Neuronal stem cell (in vitro differentiated cells): ENCODE results near the gene NSRP1.

ENCODE experiments used
- DNase-seq: peaks from one replicate; pipeline ENCODE4 v3.0.0-alpha.2; 2013; ENCODE audit warnings: low spot score
- H2AFZ ChIP-seq: one replicate; pipeline ENCODE4 v1.6.1; 2013; ENCODE audit warnings: mild to moderate bottlenecking, low read length, inconsistent platforms
- H2AK5ac ChIP-seq: 2 replicates; pipeline ENCODE4 v1.6.1; 2013; ENCODE audit warnings: low read depth, mild to moderate bottlenecking, inconsistent platforms, low read length, moderate library complexity, mixed read lengths
- H2BK120ac ChIP-seq: 2 replicates; pipeline ENCODE4 v1.6.1; 2013; ENCODE audit warnings: low read depth, mild to moderate bottlenecking, inconsistent platforms, low read length, moderate library complexity, mixed read lengths
- H2BK12ac ChIP-seq: one replicate; pipeline ENCODE4 v1.6.1; 2013; ENCODE audit warnings: low read length, inconsistent platforms
- H2BK15ac ChIP-seq: 2 replicates; pipeline ENCODE4 v1.6.1; 2013; ENCODE audit warnings: mild to moderate bottlenecking, low read length, inconsistent platforms, mixed read lengths
- H2BK5ac ChIP-seq: one replicate; pipeline ENCODE4 v1.6.1; 2013; ENCODE audit warnings: inconsistent platforms, mild to moderate bottlenecking, low read length, moderate library complexity
- H3K14ac ChIP-seq: one replicate; pipeline ENCODE4 v1.6.1; 2013; ENCODE audit warnings: low read length, inconsistent platforms
- H3K18ac ChIP-seq: 2 replicates; pipeline ENCODE4 v1.6.1; 2013; ENCODE audit warnings: low read length, inconsistent platforms
- H3K23ac ChIP-seq: 2 replicates; pipeline ENCODE4 v1.6.1; 2013; ENCODE audit warnings: low read depth, mild to moderate bottlenecking, mixed read lengths, low read length, inconsistent platforms; ENCODE audit not compliant: poor library complexity
- H3K27ac ChIP-seq: replicated peaks from 3 replicates; pipeline ENCODE4 v1.5.1; 2013; ENCODE audit warnings: low read length, inconsistent platforms
- H3K27me3 ChIP-seq, 3 experiments: 2 replicates each; pipeline ENCODE4 v1.6.1; 2013; ENCODE audit warnings: low read length in 3 of 3, mild to moderate bottlenecking in 2 of 3, inconsistent platforms in 1 of 3, low read depth in 1 of 3, mixed read lengths in 1 of 3, moderate library complexity in 1 of 3; ENCODE audit not compliant: control insufficient read depth in 3 of 3, insufficient read depth in 3 of 3
- H3K36me3 ChIP-seq, 2 donors: replicated peaks in 1 of 2; 2 replicates each; pipeline ENCODE4 v1.6.1; 2013; ENCODE audit warnings: low read length in 2 of 2; ENCODE audit not compliant: control insufficient read depth in 2 of 2, insufficient read depth in 2 of 2
- H3K4ac ChIP-seq: 2 replicates; pipeline ENCODE4 v1.6.1; 2013; ENCODE audit warnings: inconsistent platforms, mild to moderate bottlenecking, low read length, moderate library complexity
- H3K4me1 ChIP-seq, 2 donors: 1 replicate in 1 of 2; 2 replicates in 1 of 2; pipeline ENCODE4 v1.6.1; 2013; ENCODE audit warnings: low read length in 2 of 2, low read depth in 1 of 2; ENCODE audit not compliant: control insufficient read depth in 2 of 2, insufficient read depth in 1 of 2
- H3K4me2 ChIP-seq: one replicate; pipeline ENCODE4 v1.6.1; 2013; ENCODE audit warnings: mild to moderate bottlenecking, low read length, inconsistent platforms; ENCODE audit not compliant: insufficient read depth, poor library complexity, severe bottlenecking
- H3K4me3 ChIP-seq, 2 donors: 2 replicates each; pipeline ENCODE4 v1.5.1; 2013; ENCODE audit warnings: low read length in 2 of 2, mild to moderate bottlenecking in 2 of 2, inconsistent platforms in 1 of 2, moderate library complexity in 1 of 2
- H3K79me1 ChIP-seq: one replicate; pipeline ENCODE4 v1.6.1; 2013; ENCODE audit warnings: low read depth, mild to moderate bottlenecking, inconsistent platforms, low read length, moderate library complexity
- H3K9ac ChIP-seq: one replicate; pipeline ENCODE4 v1.6.1; 2013; ENCODE audit warnings: mild to moderate bottlenecking, low read depth, low read length, inconsistent platforms; ENCODE audit not compliant: poor library complexity
- H3K9me3 ChIP-seq, 2 donors: replicated peaks in 1 of 2; 2 replicates each; pipeline versions ENCODE3 to v1.6.1; 2013; ENCODE audit warnings: low read length in 2 of 2, mild to moderate bottlenecking in 2 of 2, inconsistent platforms in 1 of 2, low read depth in 1 of 2, mixed read lengths in 1 of 2, moderate library complexity in 1 of 2; ENCODE audit not compliant: control insufficient read depth in 2 of 2, insufficient read depth in 1 of 2
- H4K8ac ChIP-seq: one replicate; pipeline ENCODE4 v1.6.1; 2013; ENCODE audit warnings: low read depth, mild to moderate bottlenecking, inconsistent platforms, low read length, moderate library complexity
- H4K91ac ChIP-seq: one replicate; pipeline ENCODE4 v1.6.1; 2013; ENCODE audit warnings: low read length, low read depth, mild to moderate bottlenecking, inconsistent platforms; ENCODE audit not compliant: poor library complexity
- WGBS, 2 donors: extraction: QIAGEN DNeasy Blood & Tissue Kit; methylation state at CpG; one replicate each; pipeline ENCODE4 v1.1.7; 2013; ENCODE audit warnings: missing lambda C conversion rate in 2 of 2, mixed read lengths in 1 of 2; ENCODE audit not compliant: insufficient read length in 2 of 2, insufficient replicate concordance in 1 of 2; ENCODE audit errors: extremely low coverage in 2 of 2; 5-methylcytosine and 5-hydroxymethylcytosine counted together

Gene NSRP1

DNA sequence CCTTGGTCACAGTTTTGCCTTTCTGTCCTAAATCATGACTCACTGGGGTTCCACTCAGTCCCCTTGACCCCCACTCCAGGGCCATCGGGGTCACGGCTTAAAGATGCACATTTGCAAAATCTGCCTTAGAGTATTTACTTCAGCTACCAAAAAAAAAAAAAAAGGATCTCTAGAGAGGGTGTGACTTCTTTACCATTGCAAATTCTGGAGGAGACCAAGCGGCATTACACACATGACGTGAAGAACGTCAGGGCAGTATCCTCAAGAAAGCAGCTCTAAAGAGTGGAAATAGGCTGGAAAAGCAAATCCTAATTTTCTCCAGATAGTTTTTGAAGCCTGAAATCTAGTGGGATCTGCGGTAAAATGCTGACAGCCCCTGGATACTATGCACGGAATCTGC, 93.3 kb downstream of the NSRP1 start:
- no peak overlapping the region for H2AK5ac ChIP-seq
- no peaks in the 10 kb centered on the region for H3K4me1 ChIP-seq
- no peak overlapping the region for H3K27ac ChIP-seq
- no peak overlapping the region for H2BK5ac ChIP-seq
- no peak overlapping the region for H2BK12ac ChIP-seq
- H3K4ac ChIP-seq, result no peak overlapping the region
- no peaks in the 10 kb centered on the region for H3K36me3 ChIP-seq
- DNase-seq, result no peak
- no peak overlapping the region for H4K8ac ChIP-seq
- no peak overlapping the region for H3K4me3 ChIP-seq
- H3K23ac ChIP-seq, result no peak overlapping the region
- no peaks in the 10 kb centered on the region for H3K9me3 ChIP-seq
- H2AFZ ChIP-seq, result no peak overlapping the region
- H3K14ac ChIP-seq, result no peak overlapping the region
- H3K4me2 ChIP-seq, result no peak overlapping the region
- no peak overlapping the region for H4K91ac ChIP-seq
- peaks cover 0 to 12% (median 0%) of the 10 kb centered on the region in 3 experiments for H3K27me3 ChIP-seq
- H3K9ac ChIP-seq, result no peak overlapping the region
- no peak overlapping the region for H2BK15ac ChIP-seq
- no peaks in the 10 kb centered on the region for H3K79me1 ChIP-seq
- H2BK120ac ChIP-seq, result no peak overlapping the region
- no peak overlapping the region for H3K18ac ChIP-seq
- no CpG with 5 or more reads among the region's 7 CpGs for WGBS, 2 donors

DNA sequence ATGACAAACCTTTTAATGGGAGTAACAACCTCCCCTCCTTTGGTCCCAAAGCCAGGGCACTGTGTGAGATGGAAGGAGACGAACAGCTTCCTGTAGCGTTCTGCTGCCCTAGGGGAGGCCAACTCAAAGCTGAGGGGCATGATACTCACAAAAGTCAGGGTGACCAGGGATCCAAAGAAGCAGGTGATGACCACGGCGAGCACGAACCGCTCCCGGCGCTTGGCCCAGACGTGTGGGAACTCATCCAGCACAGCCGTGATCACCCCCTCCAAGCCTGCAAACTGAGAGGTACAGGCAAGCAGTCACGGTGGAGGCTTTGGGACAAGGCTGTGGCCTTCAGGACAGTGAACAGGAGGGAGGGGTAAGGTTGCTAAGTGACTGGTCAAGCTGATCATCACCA, 93.8 kb downstream of the NSRP1 start:
- no peak overlapping the region for H2AK5ac ChIP-seq
- no peak overlapping the region for H2BK15ac ChIP-seq
- H3K18ac ChIP-seq, result no peak overlapping the region
- no peak overlapping the region for H3K4me2 ChIP-seq
- H3K14ac ChIP-seq, result no peak overlapping the region
- WGBS, 2 donors, result no CpG with 5 or more reads among the region's 11 CpGs
- H2BK120ac ChIP-seq, result no peak overlapping the region
- H3K4me3 ChIP-seq, result no peak overlapping the region
- no peak overlapping the region for H3K4ac ChIP-seq
- H3K27ac ChIP-seq, result no peak overlapping the region
- H3K9me3 ChIP-seq, result no peaks in the 10 kb centered on the region
- no peak overlapping the region for H3K9ac ChIP-seq
- H4K91ac ChIP-seq, result no peak overlapping the region
- H2AFZ ChIP-seq, result no peak overlapping the region
- H3K23ac ChIP-seq, result no peak overlapping the region
- H3K36me3 ChIP-seq, result no peaks in the 10 kb centered on the region
- H3K27me3 ChIP-seq, result peaks cover 0 to 12% (median 0%) of the 10 kb centered on the region in 3 experiments
- no peaks in the 10 kb centered on the region for H3K79me1 ChIP-seq
- H4K8ac ChIP-seq, result no peak overlapping the region
- H3K4me1 ChIP-seq, result no peaks in the 10 kb centered on the region
- no peak for DNase-seq
- H2BK12ac ChIP-seq, result no peak overlapping the region
- H2BK5ac ChIP-seq, result no peak overlapping the region

DNA sequence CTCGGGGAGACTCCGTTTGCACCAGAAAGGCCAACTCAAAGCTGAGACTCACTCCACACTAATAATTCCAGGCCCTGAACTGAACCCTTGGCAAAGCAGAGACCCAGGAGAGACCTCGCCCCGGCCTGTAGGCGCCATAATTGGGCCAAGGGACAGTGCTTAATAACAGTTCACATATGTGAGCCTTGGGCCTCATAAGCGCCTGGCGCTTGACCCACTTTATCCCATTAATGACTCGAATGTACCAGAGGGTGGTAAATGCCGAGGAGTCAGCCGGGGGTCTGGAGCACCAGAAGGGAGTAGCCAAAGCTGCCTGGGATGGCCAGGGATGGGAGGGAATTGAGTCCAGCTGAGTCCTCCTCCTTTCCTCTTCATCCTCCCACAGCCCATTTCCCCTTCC, 94.3 kb downstream of the NSRP1 start:
- H2BK120ac ChIP-seq, result no peak overlapping the region
- no peaks in the 10 kb centered on the region for H3K9me3 ChIP-seq
- H2BK5ac ChIP-seq, result no peak overlapping the region
- no CpG with 5 or more reads among the region's 10 CpGs for WGBS, 2 donors
- no peak overlapping the region for H2AK5ac ChIP-seq
- no peaks in the 10 kb centered on the region for H3K4me1 ChIP-seq
- H2AFZ ChIP-seq, result no peak overlapping the region
- DNase-seq, result no peak
- H3K27me3 ChIP-seq, result peaks cover 0 to 12% (median 0%) of the 10 kb centered on the region in 3 experiments
- H3K4me2 ChIP-seq, result no peak overlapping the region
- no peaks in the 10 kb centered on the region for H3K79me1 ChIP-seq
- no peak overlapping the region for H2BK12ac ChIP-seq
- H3K9ac ChIP-seq, result no peak overlapping the region
- no peak overlapping the region for H3K23ac ChIP-seq
- H3K18ac ChIP-seq, result no peak overlapping the region
- H3K27ac ChIP-seq, result no peak overlapping the region
- H3K14ac ChIP-seq, result no peak overlapping the region
- no peak overlapping the region for H4K91ac ChIP-seq
- no peaks in the 10 kb centered on the region for H3K36me3 ChIP-seq
- H3K4me3 ChIP-seq, result peak overlapping the region in 1 of 2 donors; percentile 36
- H2BK15ac ChIP-seq, result no peak overlapping the region
- no peak overlapping the region for H4K8ac ChIP-seq
- H3K4ac ChIP-seq, result no peak overlapping the region

DNA sequence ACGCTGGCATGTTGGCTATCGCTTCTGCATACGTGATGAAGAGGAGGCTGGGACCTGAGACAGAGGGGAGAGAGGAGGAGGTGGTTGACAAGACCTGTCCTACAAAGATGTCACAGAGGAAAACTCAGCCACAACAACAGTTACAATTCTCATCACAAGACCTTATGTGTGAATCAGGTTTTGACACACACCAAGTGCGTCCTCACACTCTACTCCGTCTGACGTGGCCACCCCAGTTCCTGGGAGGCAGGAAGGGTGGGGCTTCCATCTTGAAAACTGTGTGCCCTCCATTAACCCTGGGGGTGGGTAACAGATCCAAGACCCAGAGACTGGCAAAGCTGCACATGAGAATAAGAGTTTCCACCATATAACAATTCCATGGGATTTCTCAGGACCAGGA, 94.8 kb downstream of the NSRP1 start:
- no peak for DNase-seq
- H3K9ac ChIP-seq, result no peak overlapping the region
- H2BK12ac ChIP-seq, result no peak overlapping the region
- peak overlapping the region in 1 of 2 donors; percentile 36 for H3K4me3 ChIP-seq
- H3K23ac ChIP-seq, result no peak overlapping the region
- no peak overlapping the region for H2AFZ ChIP-seq
- no peaks in the 10 kb centered on the region for H3K9me3 ChIP-seq
- no peak overlapping the region for H3K4me2 ChIP-seq
- H3K36me3 ChIP-seq, result no peaks in the 10 kb centered on the region
- peaks cover 0 to 12% (median 0%) of the 10 kb centered on the region in 3 experiments for H3K27me3 ChIP-seq
- H4K8ac ChIP-seq, result no peak overlapping the region
- no peak overlapping the region for H2BK5ac ChIP-seq
- H4K91ac ChIP-seq, result no peak overlapping the region
- H3K4me1 ChIP-seq, result peaks cover 0 to 2% of the 10 kb centered on the region in 2 donors
- no peak overlapping the region for H3K4ac ChIP-seq
- no peaks in the 10 kb centered on the region for H3K79me1 ChIP-seq
- no peak overlapping the region for H2BK120ac ChIP-seq
- no peak overlapping the region for H2BK15ac ChIP-seq
- no peak overlapping the region for H2AK5ac ChIP-seq
- WGBS, 2 donors, result no CpG with 5 or more reads among the region's 6 CpGs
- H3K27ac ChIP-seq, result no peak overlapping the region
- no peak overlapping the region for H3K14ac ChIP-seq
- no peak overlapping the region for H3K18ac ChIP-seq
